ENCODE data around the gene LCTL.

GRCh38 chr15:66542896-66543295 lies 22.9 kb downstream of the LCTL start:
- TF ChIP-seq CTCF (IDR thresholded peaks at IDR 0.05; ENCODE audit: low read depth, low read length): no peak
- TF ChIP-seq EZH2phosphoT487 (IDR thresholded peaks at IDR 0.05; ENCODE audit: low read depth): no peak
